H1 (cell line): ENCODE results near the gene ANKS1A. TPM values are rescaled to one million over a fixed set of nuclear protein-coding genes. Genes with fewer than 3 reads are reported as not detected.

Experiments
- CTCF ChIA-PET: fragments of 300-600 bp; sonication (Branson Sonifier 250); formaldehyde crosslinking; loops from one replicate; lab custom pipeline; 2021; ENCODE audit not compliant: partially characterized antibody; lab: Charles Lee
- POLR2A ChIA-PET: fragments of 300-600 bp; sonication (Branson Sonifier 250); formaldehyde crosslinking; loops from one replicate; lab custom pipeline; 2021; ENCODE audit warnings: inconsistent platforms; ENCODE audit not compliant: partially characterized antibody; lab: Charles Lee
- DNase-seq, 2 experiments: peaks; one replicate each; pipeline versions ENCODE4 v3.0.0 to v3.0.0-alpha.2; 2010 to 2022; ENCODE audit warnings: low spot score in 2 of 2, low read depth in 1 of 2, mixed read lengths in 1 of 2
- FAIRE-seq: peaks from 2 replicates; lab custom pipeline; 2011; peaks lifted over from hg19 to GRCh38; lab: Jason Lieb, UNC
- H2AFZ ChIP-seq: 2 replicates; pipeline ENCODE4 v1.8.1; 2012; ENCODE audit warnings: low read length, inconsistent platforms
- H2AK5ac ChIP-seq: 2 replicates; pipeline ENCODE4 v1.6.1; 2013; ENCODE audit warnings: low read depth, low read length
- H2BK120ac ChIP-seq: replicated peaks from 2 replicates; pipeline ENCODE3; 2013; ENCODE audit warnings: low read depth, low read length, inconsistent platforms
- H2BK12ac ChIP-seq: 2 replicates; pipeline ENCODE4 v1.6.1; 2013; ENCODE audit warnings: low read depth, low read length
- H2BK15ac ChIP-seq: 2 replicates; pipeline ENCODE4 v1.6.1; 2013; ENCODE audit warnings: low read length
- H2BK20ac ChIP-seq: 2 replicates; pipeline ENCODE4 v1.6.1; 2013; ENCODE audit warnings: low read length
- H2BK5ac ChIP-seq: 2 replicates; pipeline ENCODE4 v1.6.1; 2013; ENCODE audit warnings: low read depth, low read length
- H3K14ac ChIP-seq: 2 replicates; pipeline ENCODE4 v1.6.1; 2013; ENCODE audit warnings: inconsistent platforms; ENCODE audit not compliant: insufficient read length
- H3K18ac ChIP-seq: 2 replicates; pipeline ENCODE4 v1.6.1; 2013; ENCODE audit warnings: low read length; ENCODE audit errors: extremely low read depth
- H3K23ac ChIP-seq: 2 replicates; pipeline ENCODE4 v1.6.1; 2013; ENCODE audit warnings: inconsistent platforms; ENCODE audit not compliant: insufficient read length
- H3K23me2 ChIP-seq: 2 replicates; pipeline ENCODE4 v1.6.1; 2013; ENCODE audit warnings: low read depth, low read length
- H3K27ac ChIP-seq: 2 replicates; pipeline ENCODE4 v1.6.1; 2011; ENCODE audit warnings: low read depth, low read length, inconsistent platforms
- H3K27me3 ChIP-seq, 4 experiments: replicated peaks in 1 of 4; 1 replicate in 1 of 4; 2 replicates in 3 of 4; pipeline versions ENCODE4 v1.6.1 to v1.8.1; 2011 to 2013; ENCODE audit warnings: low read length in 3 of 4, mild to moderate bottlenecking in 3 of 4, inconsistent platforms in 2 of 4, mixed read lengths in 2 of 4, moderate library complexity in 1 of 4; ENCODE audit not compliant: control insufficient read depth in 3 of 4, insufficient read depth in 3 of 4; ENCODE audit errors: extremely low read depth in 1 of 4
- H3K36me3 ChIP-seq, 4 experiments: 2 replicates each; pipeline versions ENCODE4 v1.6.1 to v1.8.1; 2011 to 2013; ENCODE audit warnings: mild to moderate bottlenecking in 4 of 4, low read length in 3 of 4, moderate library complexity in 2 of 4, control low read depth in 1 of 4, inconsistent platforms in 1 of 4; ENCODE audit not compliant: insufficient read depth in 4 of 4, control insufficient read depth in 2 of 4
- H3K4ac ChIP-seq: replicated peaks from 2 replicates; pipeline ENCODE3; 2013; ENCODE audit warnings: low read length, low read depth, mixed read lengths, inconsistent platforms; ENCODE audit not compliant: insufficient read length
- H3K4me1 ChIP-seq, 4 experiments: replicated peaks in 1 of 4; 1 replicate in 1 of 4; 2 replicates in 3 of 4; pipeline versions ENCODE4 v1.6.1 to v1.8.1; 2011 to 2013; ENCODE audit warnings: low read length in 3 of 4, inconsistent platforms in 2 of 4, mixed read lengths in 1 of 4; ENCODE audit not compliant: insufficient read depth in 4 of 4, control insufficient read depth in 3 of 4
- H3K4me2 ChIP-seq, 2 experiments: 2 replicates each; pipeline versions ENCODE4 v1.6.1 to v1.8.1; 2011 to 2013; ENCODE audit warnings: low read depth in 2 of 2, low read length in 2 of 2, control low read depth in 1 of 2, inconsistent platforms in 1 of 2, mild to moderate bottlenecking in 1 of 2; ENCODE audit not compliant: insufficient read depth in 1 of 2
- H3K4me3 ChIP-seq, 4 experiments: fragments of 200-600, 300-600 bp in 1 of 4; sonication (generic), shearing (Covaris generic), sonication (Bioruptor Twin) in 1 of 4; 2 replicates each; pipeline versions ENCODE4 v1.5.1 to v1.8.1; 2011 to 2016; ENCODE audit warnings: low read length in 4 of 4, low read depth in 3 of 4, control low read depth in 2 of 4, inconsistent platforms in 2 of 4, mild to moderate bottlenecking in 2 of 4, mixed read lengths in 1 of 4, moderate library complexity in 1 of 4; ENCODE audit not compliant: insufficient read depth in 2 of 4; ENCODE audit errors: extremely low read depth in 1 of 4
- H3K56ac ChIP-seq: replicated peaks from 2 replicates; pipeline ENCODE3; 2013; ENCODE audit warnings: low read depth, mild to moderate bottlenecking, mixed read lengths, low read length, inconsistent platforms; ENCODE audit not compliant: insufficient read length
- H3K79me1 ChIP-seq: 2 replicates; pipeline ENCODE4 v1.6.1; 2013; ENCODE audit warnings: low read depth, low read length, control low read depth
- H3K79me2 ChIP-seq, 2 experiments: 2 replicates each; pipeline versions ENCODE4 v1.6.1 to v1.8.1; 2012 to 2013; ENCODE audit warnings: low read length in 2 of 2, mild to moderate bottlenecking in 2 of 2, inconsistent platforms in 1 of 2; ENCODE audit not compliant: insufficient read depth in 2 of 2, control insufficient read depth in 1 of 2
- H3K9ac ChIP-seq, 4 experiments: replicated peaks in 1 of 4; 1 replicate in 1 of 4; 2 replicates in 3 of 4; pipeline versions ENCODE4 v1.6.1 to v1.8.1; 2011 to 2013; ENCODE audit warnings: low read depth in 3 of 4, low read length in 3 of 4, control low read depth in 2 of 4, mild to moderate bottlenecking in 2 of 4, moderate library complexity in 2 of 4, inconsistent platforms in 1 of 4; ENCODE audit errors: extremely low read depth in 1 of 4
- H3K9me3 ChIP-seq, 2 experiments: 2 replicates each; pipeline versions ENCODE4 v1.6.1 to v1.8.1; 2012 to 2013; ENCODE audit warnings: mild to moderate bottlenecking in 2 of 2, moderate library complexity in 2 of 2, control low read depth in 1 of 2, inconsistent platforms in 1 of 2, low read depth in 1 of 2, low read length in 1 of 2, mixed read lengths in 1 of 2; ENCODE audit not compliant: insufficient read depth in 2 of 2
- H4K20me1 ChIP-seq, 2 experiments: replicated peaks in 1 of 2; 2 replicates each; pipeline versions ENCODE3 to v1.8.1; 2011 to 2013; ENCODE audit warnings: inconsistent platforms in 2 of 2, low read length in 2 of 2, mild to moderate bottlenecking in 1 of 2; ENCODE audit not compliant: insufficient read depth in 2 of 2, control insufficient read depth in 1 of 2
- H4K5ac ChIP-seq: 2 replicates; pipeline ENCODE4 v1.6.1; 2013; ENCODE audit warnings: low read length, low read depth, mixed read lengths, inconsistent platforms; ENCODE audit not compliant: insufficient read length
- H4K8ac ChIP-seq: 2 replicates; pipeline ENCODE4 v1.8.0; 2013; ENCODE audit warnings: mild to moderate bottlenecking, moderate library complexity, low read length, inconsistent platforms; ENCODE audit not compliant: insufficient read depth; ENCODE audit errors: extremely low read depth
- H4K91ac ChIP-seq: replicated peaks from 2 replicates; pipeline ENCODE3; 2013; ENCODE audit warnings: low read length, mixed read lengths, inconsistent platforms; ENCODE audit not compliant: insufficient read length
- BRCA1 ChIP-seq: IDR thresholded peaks from 2 replicates; pipeline ENCODE4 v1.6.1; 2012; ENCODE audit warnings: low read depth, low read length, improper control_type of control experiment
- CTBP2 ChIP-seq: IDR thresholded peaks from 2 replicates; pipeline ENCODE4 v1.7.0; 2011; ENCODE audit warnings: borderline replicate concordance, mild to moderate bottlenecking, moderate library complexity, mixed read lengths, low read length; ENCODE audit not compliant: insufficient read depth, insufficient read length
- EP300 ChIP-seq, 2 experiments: IDR thresholded peaks; 1 replicate in 1 of 2; 2 replicates in 1 of 2; pipeline ENCODE4 v1.6.1; 2011 to 2012; ENCODE audit warnings: low read depth in 2 of 2, low read length in 2 of 2, mild to moderate bottlenecking in 2 of 2, borderline replicate concordance in 1 of 2, inconsistent platforms in 1 of 2, moderate library complexity in 1 of 2
- GABPA ChIP-seq: IDR thresholded peaks from 2 replicates; pipeline ENCODE4 v1.6.1; 2011; ENCODE audit warnings: mild to moderate bottlenecking, low read length, moderate library complexity, borderline replicate concordance; ENCODE audit not compliant: insufficient read depth
- TCF12 ChIP-seq: IDR thresholded peaks from 2 replicates; pipeline ENCODE4 v1.6.1; 2011; ENCODE audit warnings: low read depth, mild to moderate bottlenecking, low read length
- WGBS, 2 experiments: shearing (Covaris generic) in 1 of 2; methylation state at CpG; one replicate each; pipeline versions ENCODE4 v1.1.6 to v1.1.7; 2013 to 2015; ENCODE audit warnings: low lambda C conversion rate in 2 of 2, mixed read lengths in 2 of 2, inconsistent platforms in 1 of 2, low coverage in 1 of 2, missing lambda C conversion rate in 1 of 2; ENCODE audit not compliant: insufficient replicate concordance in 2 of 2, insufficient coverage in 1 of 2, insufficient read length in 1 of 2; ENCODE audit errors: extremely low coverage in 1 of 2, missing lambda C conversion rate in 1 of 2; 5-methylcytosine and 5-hydroxymethylcytosine counted together
- polyA plus RNA-seq, 7 experiments: library from polyadenylated mRNA; depleted of rRNA in 3 of 7; stranded (reverse) in 5 of 7; unstranded in 2 of 7; fragments of >200 nt in 5 of 7; fragments of 200-250 nt in 2 of 7; gene quantifications; 1 replicate in 5 of 7; 2 replicates in 1 of 7; 4 replicates in 1 of 7; pipeline versions ENCODE4 v1.2.1 to v1.2.3, GENCODE V29; 2011 to 2013; ENCODE audit warnings: missing spikeins in 2 of 7, mixed read lengths in 2 of 7
- total RNA-seq: library from RNA; stranded (reverse); fragmentation: NEBNext Ultra II Directional; extraction: Animal tissue kit (Norgen Biotek cat#: 25700); gene quantifications from 2 replicates; pipeline ENCODE4 v1.2.1, GENCODE V29; 2021
- TF ChIP-seq, protein P1 (sequence below): IDR thresholded peaks from 2 replicates; pipeline ENCODE4 v1.6.1; 2011; ENCODE audit warnings: low read length, improper control_type of control experiment

ANKS1A gene
- total and polyA plus RNA-seq, 2 of the 8 experiments (the other 6 are each of a cell fraction or from before 2014, with no cell fraction given): 9.8 to 30.9 TPM

DNA sequence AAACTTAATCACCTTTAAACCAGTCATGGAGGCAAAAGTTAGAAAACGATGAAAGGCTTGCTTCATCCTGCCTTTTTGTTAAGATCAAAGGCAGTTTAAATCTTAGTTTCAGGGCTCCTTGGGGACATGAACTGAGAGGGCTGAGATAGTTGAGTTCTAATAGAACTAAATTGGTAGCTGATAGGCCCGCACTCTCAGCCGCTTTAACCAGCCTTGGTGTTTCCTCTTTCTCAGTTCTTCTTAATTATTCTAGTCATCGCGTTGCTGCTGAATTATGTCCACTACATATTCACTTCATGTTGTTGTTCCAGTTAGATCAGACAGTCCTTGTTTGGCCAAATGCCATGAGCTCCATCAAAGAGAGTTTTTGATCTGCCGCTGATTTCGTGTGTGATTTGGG lies 72.5 kb downstream of the ANKS1A start:
- no peak overlapping the region for H4K91ac ChIP-seq
- no peak overlapping the region for H2BK20ac ChIP-seq
- no peak overlapping the region for H2AK5ac ChIP-seq
- FAIRE-seq (no peak), DNase-seq (no peak)
- H3K79me1 ChIP-seq: no peaks in the 10 kb centered on the region; the same call in 1 of the 2 replicates
- H3K23me2 ChIP-seq: no peaks in the 10 kb centered on the region
- no peak overlapping the region for H2BK120ac ChIP-seq
- H4K20me1 ChIP-seq: peaks cover 0 to 6% of the 10 kb centered on the region in 2 experiments
- H4K5ac ChIP-seq: no peak overlapping the region
- ChIA-PET CTCF (interaction anchor here (0.7 to 1.7 kb wide), 3 partner anchors 10 to 15 kb away, joined by 4 to 7 read pairs (median 4); no protein-coding TSS in a partner anchor), POLR2A (no interaction called here)
- H3K27ac ChIP-seq: no peak overlapping the region
- no peaks in the 10 kb centered on the region for H3K9me3 ChIP-seq
- H2BK12ac ChIP-seq: no peak overlapping the region
- no peak overlapping the region for H3K9ac ChIP-seq
- no peak overlapping the region for H2BK15ac ChIP-seq
- no peak overlapping the region for H3K23ac ChIP-seq
- no peak overlapping the region for H3K4ac ChIP-seq
- no peak overlapping the region for H3K14ac ChIP-seq
- H3K36me3 ChIP-seq: no peaks in the 10 kb centered on the region
- H3K4me3 ChIP-seq: no peak overlapping the region
- peaks cover 0 to 21% of the 10 kb centered on the region in 2 experiments; a peak in 2 of 4 replicates for H3K79me2 ChIP-seq
- H3K18ac ChIP-seq: no peak overlapping the region
- WGBS, 2 experiments: 92% methylated on average over 7 of the region's 7 CpGs; no CpG with 5 or more reads in 1 of the 2 experiments
- no peak overlapping the region for H2AFZ ChIP-seq
- H3K56ac ChIP-seq: no peak overlapping the region
- no peak overlapping the region for H2BK5ac ChIP-seq
- peaks cover 0 to 1% (median 0%) of the 10 kb centered on the region in 4 experiments; a peak in 1 of 7 replicates for H3K27me3 ChIP-seq
- no peaks in the 10 kb centered on the region for H3K4me1 ChIP-seq
- H4K8ac ChIP-seq: no peak overlapping the region
- TF ChIP-seq BRCA1 (no peak), TCF12 (no peak), CTBP2 (no peak), EP300 (IDR thresholded peaks at IDR 0.05; ENCODE audit: borderline replicate concordance in 1 of 2, low read depth in 2 of 2, low read length in 2 of 2) (no peak), GABPA (no peak)
- TF ChIP-seq, protein P1, sequence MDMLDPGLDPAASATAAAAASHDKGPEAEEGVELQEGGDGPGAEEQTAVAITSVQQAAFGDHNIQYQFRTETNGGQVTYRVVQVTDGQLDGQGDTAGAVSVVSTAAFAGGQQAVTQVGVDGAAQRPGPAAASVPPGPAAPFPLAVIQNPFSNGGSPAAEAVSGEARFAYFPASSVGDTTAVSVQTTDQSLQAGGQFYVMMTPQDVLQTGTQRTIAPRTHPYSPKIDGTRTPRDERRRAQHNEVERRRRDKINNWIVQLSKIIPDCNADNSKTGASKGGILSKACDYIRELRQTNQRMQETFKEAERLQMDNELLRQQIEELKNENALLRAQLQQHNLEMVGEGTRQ: no peak
- H3K4me2 ChIP-seq: no peak overlapping the region
